Mesendoderm (in vitro differentiated cells): Measurements from ENCODE around the gene GPSM1.

Experiments
- DNase-seq: peaks from one replicate; pipeline ENCODE4 v3.0.0; 2013
- H2AK5ac ChIP-seq: 2 replicates; pipeline ENCODE4 v1.6.1; 2013; ENCODE audit warnings: low read length, inconsistent platforms
- H2BK120ac ChIP-seq: 2 replicates; pipeline ENCODE4 v1.6.1; 2013; ENCODE audit warnings: low read depth, mild to moderate bottlenecking, low read length, moderate library complexity, mixed read lengths
- H2BK15ac ChIP-seq: replicated peaks from 2 replicates; pipeline ENCODE4 v1.6.1; 2013; ENCODE audit warnings: low read depth, mild to moderate bottlenecking, moderate library complexity
- H2BK5ac ChIP-seq: 2 replicates; pipeline ENCODE4 v1.6.1; 2013; ENCODE audit warnings: low read length, inconsistent platforms
- H3K18ac ChIP-seq: 2 replicates; pipeline ENCODE4 v1.6.1; 2013; ENCODE audit warnings: mild to moderate bottlenecking, low read length, mixed read lengths
- H3K23ac ChIP-seq: one replicate; pipeline ENCODE4 v1.6.1; 2013; ENCODE audit warnings: low read length
- H3K27ac ChIP-seq: 2 replicates; pipeline ENCODE4 v1.5.1; 2013; ENCODE audit warnings: low read depth, mild to moderate bottlenecking, inconsistent platforms, low read length, moderate library complexity
- H3K27me3 ChIP-seq: 2 replicates; pipeline ENCODE4 v1.6.1; 2013; ENCODE audit warnings: low read length, control low read depth, mild to moderate bottlenecking, inconsistent platforms; ENCODE audit not compliant: insufficient read depth, poor library complexity
- H3K36me3 ChIP-seq: 2 replicates; pipeline ENCODE4 v1.6.1; 2013; ENCODE audit warnings: low read length, inconsistent platforms; ENCODE audit not compliant: control insufficient read depth, insufficient read depth
- H3K4ac ChIP-seq: one replicate; pipeline ENCODE4 v1.6.1; 2013; ENCODE audit warnings: low read depth, mild to moderate bottlenecking, low read length, moderate library complexity
- H3K4me1 ChIP-seq: 2 replicates; pipeline ENCODE4 v1.6.1; 2013; ENCODE audit warnings: low read depth, low read length, inconsistent platforms; ENCODE audit not compliant: control insufficient read depth
- H3K4me2 ChIP-seq: 2 replicates; pipeline ENCODE4 v1.6.1; 2013; ENCODE audit warnings: low read length
- H3K4me3 ChIP-seq: 2 replicates; pipeline ENCODE4 v1.5.1; 2013; ENCODE audit warnings: mild to moderate bottlenecking, low read length
- H3K56ac ChIP-seq: one replicate; pipeline ENCODE4 v1.6.1; 2013; ENCODE audit warnings: low read length
- H3K79me1 ChIP-seq: 2 replicates; pipeline ENCODE4 v1.6.1; 2013; ENCODE audit warnings: low read length, inconsistent platforms
- H3K79me2 ChIP-seq: 2 replicates; pipeline ENCODE4 v1.6.1; 2013; ENCODE audit warnings: mild to moderate bottlenecking, low read length; ENCODE audit not compliant: control insufficient read depth, insufficient read depth
- H3K9ac ChIP-seq: 2 replicates; pipeline ENCODE4 v1.6.1; 2013; ENCODE audit warnings: low read length, inconsistent platforms
- H4K5ac ChIP-seq: one replicate; pipeline ENCODE4 v1.6.1; 2013; ENCODE audit warnings: low read length
- H4K8ac ChIP-seq: one replicate; pipeline ENCODE4 v1.6.1; 2013; ENCODE audit warnings: low read depth, mild to moderate bottlenecking, control low read depth, low read length, moderate library complexity
- WGBS: extraction: QIAGEN DNeasy Blood & Tissue Kit; methylation state at CpG from one replicate; pipeline ENCODE4 v1.1.7; 2013; ENCODE audit warnings: low lambda C conversion rate, missing lambda C conversion rate; ENCODE audit not compliant: insufficient coverage; ENCODE audit errors: extremely low coverage; 5-methylcytosine and 5-hydroxymethylcytosine counted together

Gene GPSM1

GRCh38 chr9:136373300-136374182, 46.2 kb downstream of the GPSM1 start, which contains the start of gene CARD9:
TSS of gene CARD9 (minus strand) at chr9:136373669. CDS start at chr9:136372078, 1,591 bp downstream.
- Histone ChIP-seq H3K79me2 (no peaks in the 10 kb centered on the region), H3K4me1 (no peaks in the 10 kb centered on the region), H2BK5ac (no peak within 1 kb of the TSS), H3K23ac (no peak within 1 kb of the TSS), H3K27me3 (no peaks in the 10 kb centered on the region), H3K18ac (no peak within 1 kb of the TSS), H4K5ac (no peak within 1 kb of the TSS), H2AK5ac (no peak within 1 kb of the TSS), H3K4me2 (no peak within 1 kb of the TSS), H3K4me3 (no peak within 1 kb of the TSS), H2BK120ac (no peak within 1 kb of the TSS), H3K9ac (no peak within 1 kb of the TSS), H2BK15ac (no peak within 1 kb of the TSS), H3K4ac (no peak within 1 kb of the TSS), H3K79me1 (no peaks in the 10 kb centered on the region), H3K27ac (no peak within 1 kb of the TSS), H3K36me3 (peaks cover 1% of the 10 kb centered on the region), H3K56ac (no peak within 1 kb of the TSS), H4K8ac (no peak within 1 kb of the TSS)
- no peak for DNase-seq
- WGBS, result no CpG with 5 or more reads among the region's 27 CpGs

GRCh38 chr9:136374183-136374575, 46.8 kb downstream of the GPSM1 start:
- Histone ChIP-seq H3K79me2 (no peaks in the 10 kb centered on the region), H3K4me2 (no peak overlapping the region), H4K5ac (no peak overlapping the region), H3K9ac (no peak overlapping the region), H3K18ac (no peak overlapping the region), H3K4me3 (no peak overlapping the region), H3K36me3 (peaks cover 1% of the 10 kb centered on the region), H3K56ac (no peak overlapping the region), H2AK5ac (no peak overlapping the region), H4K8ac (no peak overlapping the region), H3K23ac (no peak overlapping the region), H3K27me3 (no peaks in the 10 kb centered on the region), H3K4me1 (no peaks in the 10 kb centered on the region), H3K79me1 (no peaks in the 10 kb centered on the region), H2BK120ac (no peak overlapping the region), H2BK5ac (no peak overlapping the region), H3K4ac (no peak overlapping the region), H3K27ac (no peak overlapping the region), H2BK15ac (no peak overlapping the region)
- no peak for DNase-seq
- no CpG with 5 or more reads among the region's 14 CpGs for WGBS

- no peaks in the 10 kb centered on the region for H3K4me1 ChIP-seq
- H3K9ac ChIP-seq, result no peak overlapping the region
- no peak overlapping the region for H3K4me2 ChIP-seq
- no peak overlapping the region for H4K5ac ChIP-seq
- no peak for DNase-seq
- H2BK5ac ChIP-seq, result no peak overlapping the region
- H3K4ac ChIP-seq, result no peak overlapping the region
- no peak overlapping the region for H3K4me3 ChIP-seq
- H2BK15ac ChIP-seq, result no peak overlapping the region
- H3K23ac ChIP-seq, result no peak overlapping the region
- no peaks in the 10 kb centered on the region for H3K79me1 ChIP-seq
- H4K8ac ChIP-seq, result no peak overlapping the region
- no peak overlapping the region for H3K27ac ChIP-seq
- H3K36me3 ChIP-seq, result peaks cover 1% of the 10 kb centered on the region
- H3K79me2 ChIP-seq, result no peaks in the 10 kb centered on the region
- WGBS, result no CpG with 5 or more reads among the region's 12 CpGs
- no peak overlapping the region for H3K56ac ChIP-seq
- no peak overlapping the region for H2BK120ac ChIP-seq
- H2AK5ac ChIP-seq, result no peak overlapping the region
- no peak overlapping the region for H3K18ac ChIP-seq
- H3K27me3 ChIP-seq, result no peaks in the 10 kb centered on the region
These were observed 47.8 kb downstream of the GPSM1 start for GRCh38 chr9:136375096-136375495.

DNA sequence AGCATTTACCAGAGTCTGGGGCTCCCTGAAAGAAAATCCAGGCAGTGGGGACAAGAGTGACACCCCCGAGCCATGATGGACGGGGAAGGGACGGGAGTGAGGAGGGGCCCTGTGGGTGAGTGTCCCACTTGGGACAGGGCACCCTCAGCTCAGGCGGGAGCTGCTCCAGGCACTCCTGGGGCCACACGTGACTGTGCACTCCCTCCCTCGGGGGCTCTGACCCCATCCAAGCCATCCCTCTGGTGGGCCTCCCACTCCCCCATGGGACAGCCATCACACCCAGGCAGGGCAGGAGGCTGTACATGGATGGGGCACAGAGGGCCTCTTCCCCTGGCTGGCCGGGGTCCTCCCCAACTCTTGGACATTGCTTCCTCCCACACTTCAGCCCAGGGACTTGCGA, 49.1 kb downstream of the GPSM1 start:
- Histone ChIP-seq H3K18ac (no peak overlapping the region), H4K8ac (no peak overlapping the region), H3K4ac (no peak overlapping the region), H2BK120ac (no peak overlapping the region), H3K79me2 (no peaks in the 10 kb centered on the region), H3K36me3 (peaks cover 1% of the 10 kb centered on the region), H3K9ac (no peak overlapping the region), H3K4me3 (no peak overlapping the region), H3K27ac (no peak overlapping the region), H3K27me3 (no peaks in the 10 kb centered on the region), H3K56ac (no peak overlapping the region), H2BK15ac (no peak overlapping the region), H2BK5ac (no peak overlapping the region), H3K23ac (no peak overlapping the region), H3K4me2 (no peak overlapping the region), H4K5ac (no peak overlapping the region), H3K79me1 (no peaks in the 10 kb centered on the region), H2AK5ac (no peak overlapping the region), H3K4me1 (no peaks in the 10 kb centered on the region)
- no peak for DNase-seq
- no CpG with 5 or more reads among the region's 8 CpGs for WGBS

DNA sequence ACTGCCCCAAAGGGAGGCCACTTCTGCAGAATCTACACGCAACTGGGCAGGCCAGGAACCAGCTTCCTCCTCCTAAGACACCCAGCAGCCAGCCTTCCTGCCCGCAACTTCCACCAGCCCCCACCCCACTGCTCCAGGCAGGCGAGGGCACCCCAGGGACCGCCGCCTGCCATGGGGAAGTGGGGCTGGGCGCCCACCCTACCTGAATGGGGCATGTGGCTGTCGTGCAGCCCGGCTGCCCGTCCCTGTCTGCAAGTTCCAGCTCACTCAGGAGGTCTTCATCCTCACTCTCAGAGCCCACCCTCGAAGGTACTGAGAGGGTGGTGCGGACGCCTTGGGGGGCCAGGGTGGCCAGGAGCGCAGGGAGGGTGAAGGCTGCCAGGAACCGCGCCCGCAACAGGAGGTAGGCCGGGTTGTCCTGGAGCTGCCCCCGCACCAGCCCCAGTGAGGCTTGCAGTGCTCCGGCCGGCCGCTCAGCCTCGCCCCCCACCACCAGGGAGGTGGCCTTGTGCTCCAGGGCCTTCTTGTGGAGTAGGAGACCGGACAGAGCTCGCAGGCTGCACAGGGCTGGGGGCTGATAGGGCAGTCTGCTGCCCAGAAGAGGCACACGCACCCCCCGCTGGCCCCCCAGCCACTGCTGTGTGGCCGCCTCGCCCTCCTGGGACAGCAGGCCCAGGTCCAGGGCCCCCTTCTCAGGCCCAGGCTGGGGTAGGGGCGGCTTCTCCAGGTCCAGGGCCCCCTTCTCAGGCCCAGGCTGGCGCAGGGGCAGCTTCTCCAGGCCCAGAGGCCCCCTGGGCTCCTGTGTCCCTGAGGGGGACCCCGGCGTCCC, 50.2 kb downstream of the GPSM1 start:
- Histone ChIP-seq H3K27ac (no peak overlapping the region), H2BK120ac (no peak overlapping the region), H3K4me2 (no peak overlapping the region), H3K4ac (no peak overlapping the region), H3K27me3 (no peaks in the 10 kb centered on the region), H2BK5ac (no peak overlapping the region), H3K79me1 (no peaks in the 10 kb centered on the region), H3K18ac (no peak overlapping the region), H3K4me1 (no peaks in the 10 kb centered on the region), H3K9ac (no peak overlapping the region), H2AK5ac (no peak overlapping the region), H2BK15ac (no peak overlapping the region), H3K4me3 (no peak overlapping the region), H4K8ac (no peak overlapping the region), H4K5ac (no peak overlapping the region), H3K23ac (no peak overlapping the region), H3K36me3 (peaks cover 2% of the 10 kb centered on the region), H3K79me2 (no peaks in the 10 kb centered on the region), H3K56ac (no peak overlapping the region)
- no peak for DNase-seq
- no CpG with 5 or more reads among the region's 32 CpGs for WGBS
